Measurements from ENCODE around the gene TAF4. TPM values are rescaled to one million over a fixed set of nuclear protein-coding genes. Genes with fewer than 3 reads are reported as not detected.
"Not testable (repeated sequence)": the region's sequence is repeated elsewhere in the genome, so short reads cannot be mapped to it uniquely, and the experiment has no call there.

The TAF4 gene
- total RNA-seq = 10 to 100 TPM; 20.7 to 21.2 TPM

GRCh38 chr20:62065674-62066338 is at the start of gene TAF4:
Gene TAF4, minus strand, starts transcription at chr20:62065881. Its CDS starts 71 bp downstream, at chr20:62065810.
- ChIA-PET CTCF (interaction anchor here (1.0 kb wide), 1 partner anchor 55 kb away, joined by 3 read pairs; no protein-coding TSS in a partner anchor), POLR2A (interaction anchor here (0.5 to 1.8 kb wide), 5 partner anchors 10 to 237 kb away, joined by 3 to 19 read pairs (median 5); partner anchors contain the start of genes ADRM1 and LSM14B)

GRCh38 chr20:62114894-62115293 is 49.2 kb upstream of the TAF4 start:
- ChIA-PET POLR2A (no interaction called here), CTCF (no interaction called here)

GRCh38 chr20:62112368-62112767 is 46.7 kb upstream of the TAF4 start:
- ChIA-PET POLR2A (no interaction called here), CTCF (no interaction called here)

GRCh38 chr20:62111148-62111547 is 45.5 kb upstream of the TAF4 start:
- CTCF ChIA-PET = no interaction called here

GRCh38 chr20:62105592-62105991 is 39.9 kb upstream of the TAF4 start:
- POLR2A ChIA-PET = no interaction called here
- CTCF ChIA-PET = no interaction called here

More at GRCh38 chr20:62111148-62111547, 45.5 kb upstream of the TAF4 start:
- POLR2A ChIA-PET = no interaction called here

- ChIA-PET POLR2A (no interaction called here), CTCF (no interaction called here)
Observed at GRCh38 chr20:62104791-62105345, 39.2 kb upstream of the TAF4 start.

- CTCF ChIA-PET = no interaction called here
- POLR2A ChIA-PET = no interaction called here
Observed at GRCh38 chr20:62104234-62104789, 38.6 kb upstream of the TAF4 start.

GRCh38 chr20:62103508-62104233 is 38.0 kb upstream of the TAF4 start:
- CTCF ChIA-PET = no interaction called here

GRCh38 chr20:62101078-62101477 is 35.4 kb upstream of the TAF4 start:
- ChIA-PET CTCF (no interaction called here), POLR2A (no interaction called here)

More at GRCh38 chr20:62103508-62104233, 38.0 kb upstream of the TAF4 start:
- POLR2A ChIA-PET = no interaction called here

GRCh38 chr20:62097881-62098407 is 32.3 kb upstream of the TAF4 start:
- POLR2A ChIA-PET = no interaction called here
- CTCF ChIA-PET = no interaction called here

- ChIA-PET CTCF (no interaction called here), POLR2A (no interaction called here)
Observed at GRCh38 chr20:62096421-62097380, 31.0 kb upstream of the TAF4 start.

- POLR2A ChIA-PET = no interaction called here
- CTCF ChIA-PET = no interaction called here
Observed at GRCh38 chr20:62089393-62089792, 23.7 kb upstream of the TAF4 start.

GRCh38 chr20:62088258-62089127 is 22.8 kb upstream of the TAF4 start:
- POLR2A ChIA-PET = no interaction called here
- CTCF ChIA-PET = no interaction called here

GRCh38 chr20:62087632-62088031 is 22.0 kb upstream of the TAF4 start:
- ChIA-PET POLR2A (no interaction called here), CTCF (no interaction called here)

GRCh38 chr20:62087227-62087626 is 21.5 kb upstream of the TAF4 start:
- ChIA-PET CTCF (no interaction called here), POLR2A (no interaction called here)

GRCh38 chr20:62085206-62085605 is 19.5 kb upstream of the TAF4 start:
- ChIA-PET POLR2A (no interaction called here), CTCF (no interaction called here)

- POLR2A ChIA-PET, CTCF ChIA-PET: not testable (repeated sequence)
Observed at GRCh38 chr20:62084224-62084623, 18.5 kb upstream of the TAF4 start.

GRCh38 chr20:62083312-62083711 is 17.6 kb upstream of the TAF4 start:
- POLR2A ChIA-PET = no interaction called here
- CTCF ChIA-PET = no interaction called here
